ENCODE data around the gene SH2D2A.

The SH2D2A gene

GRCh38 chr1:156860628-156861423, 44.2 kb upstream of the SH2D2A start, which contains the start of gene NTRK1:
TSS of gene NTRK1 (plus strand) at chr1:156860865. CDS start at chr1:156860935, 70 bp downstream.
- no peak for DNase-seq (ENCODE audit: low read depth, low spot score)
- Histone ChIP-seq H3K9me3 (ENCODE audit: insufficient read depth, low read length) (no peaks in the 10 kb centered on the region), H3K4me1 (ENCODE audit: insufficient read depth, insufficient read length) (peaks cover 25% of the 10 kb centered on the region), H3K36me3 (ENCODE audit: insufficient read depth, insufficient read length, low read length) (no peaks in the 10 kb centered on the region), H3K4me3 (ENCODE audit: insufficient read length, low read depth) (peak within 1 kb of the TSS; percentile 39), H3K27me3 (ENCODE audit: insufficient read depth, insufficient read length) (peaks cover 82% of the 10 kb centered on the region), H3K9ac (ENCODE audit: insufficient read length, low read depth) (peak within 1 kb of the TSS; percentile 80)
- TF ChIP-seq YY1 (IDR thresholded peaks at IDR 0.05; ENCODE audit: insufficient read depth, insufficient read length) (no peak), ZNF274 (IDR thresholded peaks at IDR 0.05; ENCODE audit: low read depth, low read length) (no peak), SUZ12 (IDR thresholded peaks at IDR 0.05; ENCODE audit: extremely low read depth, insufficient read depth, insufficient read length) (no peak)

- no peak for TF ChIP-seq SUZ12 (IDR thresholded peaks at IDR 0.05; ENCODE audit: extremely low read depth, insufficient read depth, insufficient read length)
- no peak for TF ChIP-seq ZNF274 (IDR thresholded peaks at IDR 0.05; ENCODE audit: low read depth, low read length)
- TF ChIP-seq YY1 (IDR thresholded peaks at IDR 0.05; ENCODE audit: insufficient read depth, insufficient read length) = no peak
- Histone ChIP-seq H3K9ac (ENCODE audit: insufficient read length, low read depth) (peak overlapping the region; percentile 80), H3K4me1 (ENCODE audit: insufficient read depth, insufficient read length) (peaks cover 25% of the 10 kb centered on the region), H3K27me3 (ENCODE audit: insufficient read depth, insufficient read length) (peaks cover 82% of the 10 kb centered on the region), H3K9me3 (ENCODE audit: insufficient read depth, low read length) (no peaks in the 10 kb centered on the region), H3K36me3 (ENCODE audit: insufficient read depth, insufficient read length, low read length) (no peaks in the 10 kb centered on the region), H3K4me3 (ENCODE audit: insufficient read length, low read depth) (peak overlapping the region; percentile 39)
- DNase-seq (ENCODE audit: low read depth, low spot score) = no peak
Measured at GRCh38 chr1:156860113-156860627, 43.5 kb upstream of the SH2D2A start.

- Histone ChIP-seq H3K4me3 (ENCODE audit: insufficient read length, low read depth) (peak overlapping the region; percentile 39), H3K9ac (ENCODE audit: insufficient read length, low read depth) (peak overlapping the region; percentile 80), H3K4me1 (ENCODE audit: insufficient read depth, insufficient read length) (peaks cover 25% of the 10 kb centered on the region), H3K9me3 (ENCODE audit: insufficient read depth, low read length) (no peaks in the 10 kb centered on the region), H3K27me3 (ENCODE audit: insufficient read depth, insufficient read length) (peaks cover 82% of the 10 kb centered on the region), H3K36me3 (ENCODE audit: insufficient read depth, insufficient read length, low read length) (no peaks in the 10 kb centered on the region)
- DNase-seq (ENCODE audit: low read depth, low spot score) = no peak
- TF ChIP-seq ZNF274 (IDR thresholded peaks at IDR 0.05; ENCODE audit: low read depth, low read length) = no peak
- TF ChIP-seq YY1 (IDR thresholded peaks at IDR 0.05; ENCODE audit: insufficient read depth, insufficient read length) = no peak
- TF ChIP-seq SUZ12 (IDR thresholded peaks at IDR 0.05; ENCODE audit: extremely low read depth, insufficient read depth, insufficient read length) = no peak
Measured at GRCh38 chr1:156859523-156860112, 43.0 kb upstream of the SH2D2A start.

- no peak for DNase-seq (ENCODE audit: low read depth, low spot score)
Measured at GRCh38 chr1:156858959-156859522, 42.4 kb upstream of the SH2D2A start, which contains the start of gene INSRR. TSS of gene INSRR (minus strand) at chr1:156859117. CDS start at chr1:156858621, 496 bp downstream.

GRCh38 chr1:156858555-156858956, 41.9 kb upstream of the SH2D2A start:
- peak overlapping the region; percentile 14 for H3K9ac ChIP-seq (ENCODE audit: insufficient read length, low read depth)
- TF ChIP-seq ZNF274 (IDR thresholded peaks at IDR 0.05; ENCODE audit: low read depth, low read length) (no peak), SUZ12 (IDR thresholded peaks at IDR 0.05; ENCODE audit: extremely low read depth, insufficient read depth, insufficient read length) (no peak), YY1 (IDR thresholded peaks at IDR 0.05; ENCODE audit: insufficient read depth, insufficient read length) (no peak)
- no peaks in the 10 kb centered on the region for H3K36me3 ChIP-seq (ENCODE audit: insufficient read depth, insufficient read length, low read length)
- H3K9me3 ChIP-seq (ENCODE audit: insufficient read depth, low read length) = no peaks in the 10 kb centered on the region
- peak overlapping the region; percentile 26 for H3K4me3 ChIP-seq (ENCODE audit: insufficient read length, low read depth)
- H3K4me1 ChIP-seq (ENCODE audit: insufficient read depth, insufficient read length) = peaks cover 21% of the 10 kb centered on the region
- DNase-seq (ENCODE audit: low read depth, low spot score) = no peak
- H3K27me3 ChIP-seq (ENCODE audit: insufficient read depth, insufficient read length) = peaks cover 81% of the 10 kb centered on the region

More at GRCh38 chr1:156858959-156859522, 42.4 kb upstream of the SH2D2A start, which contains the start of gene INSRR:
- Histone ChIP-seq H3K4me1 (ENCODE audit: insufficient read depth, insufficient read length) (peaks cover 24% of the 10 kb centered on the region), H3K27me3 (ENCODE audit: insufficient read depth, insufficient read length) (peaks cover 81% of the 10 kb centered on the region), H3K36me3 (ENCODE audit: insufficient read depth, insufficient read length, low read length) (no peaks in the 10 kb centered on the region), H3K9ac (ENCODE audit: insufficient read length, low read depth) (peak within 1 kb of the TSS; percentile 80), H3K9me3 (ENCODE audit: insufficient read depth, low read length) (no peaks in the 10 kb centered on the region), H3K4me3 (ENCODE audit: insufficient read length, low read depth) (peak within 1 kb of the TSS; percentile 39)
- no peak for TF ChIP-seq YY1 (IDR thresholded peaks at IDR 0.05; ENCODE audit: insufficient read depth, insufficient read length)
- TF ChIP-seq ZNF274 (IDR thresholded peaks at IDR 0.05; ENCODE audit: low read depth, low read length) = no peak
- TF ChIP-seq SUZ12 (IDR thresholded peaks at IDR 0.05; ENCODE audit: extremely low read depth, insufficient read depth, insufficient read length) = no peak

GRCh38 chr1:156857532-156857931, 40.9 kb upstream of the SH2D2A start:
- H3K36me3 ChIP-seq (ENCODE audit: insufficient read depth, insufficient read length, low read length) = no peaks in the 10 kb centered on the region
- DNase-seq (ENCODE audit: low read depth, low spot score) = no peak
- H3K9ac ChIP-seq (ENCODE audit: insufficient read length, low read depth) = no peak overlapping the region
- H3K9me3 ChIP-seq (ENCODE audit: insufficient read depth, low read length) = no peaks in the 10 kb centered on the region
- no peak for TF ChIP-seq ZNF274 (IDR thresholded peaks at IDR 0.05; ENCODE audit: low read depth, low read length)
- H3K4me3 ChIP-seq (ENCODE audit: insufficient read length, low read depth) = no peak overlapping the region
- peaks cover 72% of the 10 kb centered on the region for H3K27me3 ChIP-seq (ENCODE audit: insufficient read depth, insufficient read length)
- peaks cover 20% of the 10 kb centered on the region for H3K4me1 ChIP-seq (ENCODE audit: insufficient read depth, insufficient read length)

Data from NT2/D1 (cell line).